ENCODE results near the gene CTCFL.

GRCh38 chr20:57543754-57544153, 18.8 kb upstream of the CTCFL start:
- TF ChIP-seq EZH2 (IDR thresholded peaks at IDR 0.05; ENCODE audit: borderline replicate concordance, low read depth, low read length, severe bottlenecking) (no peak), CTCF (IDR thresholded peaks at IDR 0.05; ENCODE audit: borderline replicate concordance, extremely low read depth, low read length, poor library complexity, severe bottlenecking) (no peak)

All from DND-41 (cell line).